GM18520 (cell line): ENCODE results near the gene OR2AG2.

Experiments
- ATAC-seq: cut with Tn5 transposase; IDR thresholded peaks from one replicate; pipeline ENCODE4 v1.9.1; 2021; ENCODE audit not compliant: unreplicated experiment

OR2AG2 gene

DNA sequence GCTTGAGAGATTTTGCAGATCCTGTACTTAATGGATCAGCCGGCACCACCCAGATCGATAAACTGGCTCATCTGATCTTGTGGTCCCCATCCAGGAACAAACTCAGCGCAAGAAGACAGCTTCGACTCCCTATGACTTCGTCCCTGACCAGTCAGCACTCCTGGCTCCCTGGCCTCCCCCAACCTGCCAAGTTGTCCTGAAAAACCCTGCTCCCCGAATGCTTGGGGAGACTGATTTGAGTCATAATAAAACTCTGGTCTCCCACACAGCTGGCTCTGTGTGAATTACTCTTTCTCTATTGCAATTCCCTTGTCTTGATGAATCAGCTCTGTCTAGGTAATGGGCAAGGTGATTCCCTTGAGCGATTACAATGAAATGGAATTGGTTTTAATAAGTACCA lies 29.5 kb downstream of the OR2AG2 start:
- ATAC-seq = no peak

DNA sequence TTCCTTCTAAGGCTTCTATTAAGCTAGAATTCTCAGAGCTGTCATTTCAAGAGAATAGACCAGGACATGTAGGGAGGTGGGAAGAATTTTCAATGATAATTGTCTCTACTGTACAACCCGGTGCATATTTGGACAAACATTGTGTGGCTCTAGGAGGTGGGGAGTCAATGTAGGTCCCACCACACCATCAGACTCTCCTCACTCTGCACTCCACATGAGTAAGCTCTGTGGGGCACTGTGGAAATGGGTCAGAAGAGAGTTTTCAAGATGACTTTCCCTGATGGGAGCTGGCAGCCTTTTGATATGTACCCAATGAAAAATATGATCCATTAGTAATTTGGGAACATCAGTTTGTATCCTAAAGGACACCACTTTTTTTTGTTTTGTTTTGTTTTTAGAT lies 33.2 kb downstream of the OR2AG2 start:
- no peak for ATAC-seq

DNA sequence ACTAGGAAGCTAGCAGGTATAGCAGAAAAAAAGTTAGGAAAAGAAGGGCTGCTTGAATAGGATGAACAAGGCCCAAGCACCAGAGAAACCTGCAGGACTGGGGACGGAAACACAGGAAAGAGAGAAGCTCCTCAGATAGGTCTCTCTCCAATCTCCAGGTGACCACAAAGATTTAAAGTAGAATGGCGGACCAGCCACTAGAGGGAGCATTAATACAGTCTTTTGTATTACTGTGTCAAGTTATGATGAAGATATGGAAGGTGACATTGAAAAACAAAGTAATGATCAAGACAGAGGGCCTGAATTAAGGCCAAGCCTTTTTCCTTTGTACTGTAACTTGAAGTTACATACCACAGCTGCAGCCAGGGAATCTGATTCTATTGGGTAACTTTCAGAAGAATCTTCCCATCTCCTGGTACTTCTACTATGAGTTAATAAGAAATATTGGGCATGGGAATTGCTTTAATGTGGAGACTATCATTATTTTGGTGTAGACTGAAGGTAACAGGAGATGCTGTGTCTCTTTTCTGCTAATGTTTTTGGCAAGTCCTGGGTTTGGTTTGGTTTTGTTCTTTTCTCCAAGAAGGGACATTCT lies 33.8 kb downstream of the OR2AG2 start:
- ATAC-seq = peak; percentile 54

DNA sequence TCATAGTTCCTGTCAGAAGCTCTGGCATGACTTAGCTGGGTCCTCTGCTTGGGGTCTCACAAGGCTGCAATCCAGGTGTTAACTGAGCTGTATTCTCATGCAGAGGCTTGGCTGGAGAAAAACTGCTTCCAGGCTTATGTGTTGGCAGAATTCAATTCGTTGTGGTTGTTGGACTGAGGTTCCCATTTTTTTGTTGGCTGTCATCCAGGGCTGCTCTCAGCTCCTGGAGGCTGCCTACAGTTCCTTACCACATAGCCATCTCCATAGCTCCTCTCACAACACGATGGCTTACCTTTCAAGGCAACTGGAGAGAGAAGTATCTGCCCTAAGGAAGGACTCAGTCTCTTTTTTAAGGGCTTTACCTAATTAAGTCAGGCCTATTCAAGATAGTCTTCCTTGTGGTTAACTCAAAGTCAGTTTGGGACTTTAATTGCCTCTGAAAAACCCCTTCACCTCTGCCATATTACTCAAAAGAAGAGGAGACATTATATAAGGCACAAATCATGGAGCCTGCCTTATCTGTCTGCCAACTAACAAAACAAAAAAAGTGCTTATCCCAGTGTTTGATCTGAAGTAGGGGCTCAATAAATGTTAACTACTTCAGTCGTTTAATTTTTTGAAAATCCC lies 35.2 kb downstream of the OR2AG2 start:
- ATAC-seq = no peak

DNA sequence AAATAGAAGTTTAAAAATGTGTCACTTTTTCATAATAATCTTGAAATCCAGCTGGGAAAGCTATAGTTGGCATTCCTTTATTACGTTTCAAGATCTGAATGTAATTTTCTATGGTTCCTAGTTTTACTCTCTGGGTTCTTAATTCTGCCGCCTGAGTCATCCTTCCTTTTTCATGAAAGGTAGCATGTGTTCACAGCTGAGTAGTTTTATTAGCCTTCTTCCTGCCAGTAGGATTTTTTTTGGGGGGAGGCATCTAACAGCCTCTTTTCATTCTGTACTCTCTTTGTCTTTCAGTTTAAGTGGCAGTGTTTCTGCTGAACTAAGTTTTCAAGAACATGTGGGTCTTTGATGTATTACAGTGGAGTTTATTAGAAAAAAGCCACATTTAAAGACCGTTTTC lies 36.5 kb downstream of the OR2AG2 start:
- no peak for ATAC-seq

DNA sequence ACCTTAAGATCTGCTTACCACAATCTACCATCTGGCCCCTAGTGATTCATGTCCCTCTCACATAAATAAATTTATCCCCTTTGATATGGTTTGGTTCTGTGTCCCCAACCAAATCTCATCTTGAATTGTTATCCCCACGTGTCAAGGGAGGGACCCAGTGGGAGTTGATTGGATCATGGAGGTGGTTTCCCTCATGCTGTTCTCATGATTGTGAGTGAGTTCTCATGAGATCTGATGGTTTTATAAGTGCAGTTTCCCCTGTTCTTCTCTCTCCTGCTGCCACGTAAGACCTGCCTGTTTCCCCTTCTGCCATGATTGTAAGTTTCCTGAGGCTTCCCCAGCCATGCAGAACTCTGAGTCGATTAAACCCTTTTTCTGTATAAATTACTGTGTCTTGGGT lies 37.2 kb downstream of the OR2AG2 start:
- ATAC-seq = no peak

DNA sequence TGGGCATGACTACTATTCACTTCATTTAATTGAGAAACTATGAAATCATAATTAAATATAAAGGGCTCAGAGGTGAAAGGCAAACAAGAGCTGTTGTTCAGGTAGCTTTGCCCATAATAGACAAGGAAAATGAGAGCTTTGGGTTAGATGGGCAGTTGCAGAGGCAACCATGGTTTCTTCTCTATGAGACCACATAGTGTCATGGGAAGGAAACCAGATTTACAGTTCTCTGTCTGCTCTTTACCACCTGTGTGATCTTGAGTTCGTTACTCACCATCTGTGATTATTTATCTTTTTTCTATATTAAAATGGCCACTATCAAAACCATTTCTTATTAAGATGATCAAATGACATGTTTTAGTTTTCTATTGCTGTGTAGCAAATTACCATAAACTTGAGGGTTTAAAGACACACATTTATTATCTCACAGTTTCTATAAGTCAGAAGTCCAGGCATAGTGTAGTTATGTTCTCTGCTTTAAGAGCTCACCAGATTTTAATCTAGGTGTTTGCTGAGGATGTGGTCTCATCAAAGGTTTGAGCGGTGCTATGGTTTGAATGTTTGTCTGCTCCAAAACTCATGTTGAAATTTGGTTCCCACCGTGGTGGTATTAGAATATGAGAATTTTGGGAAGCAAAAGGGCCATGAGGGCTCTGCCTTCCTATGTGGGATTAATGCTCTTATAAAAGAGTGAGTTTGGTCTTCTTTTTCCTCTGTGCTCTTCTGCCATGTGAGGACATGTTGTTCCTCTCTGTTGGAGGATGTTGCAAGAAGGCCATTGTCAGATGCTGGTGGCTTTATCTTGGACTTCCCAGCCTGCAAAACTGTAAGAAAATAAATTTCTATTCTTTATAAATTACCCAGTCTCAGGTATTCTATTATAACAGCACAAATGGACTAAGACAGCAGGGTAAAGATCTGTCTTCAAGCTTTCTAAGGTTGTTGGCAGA lies 38.2 kb downstream of the OR2AG2 start:
- no peak for ATAC-seq

DNA sequence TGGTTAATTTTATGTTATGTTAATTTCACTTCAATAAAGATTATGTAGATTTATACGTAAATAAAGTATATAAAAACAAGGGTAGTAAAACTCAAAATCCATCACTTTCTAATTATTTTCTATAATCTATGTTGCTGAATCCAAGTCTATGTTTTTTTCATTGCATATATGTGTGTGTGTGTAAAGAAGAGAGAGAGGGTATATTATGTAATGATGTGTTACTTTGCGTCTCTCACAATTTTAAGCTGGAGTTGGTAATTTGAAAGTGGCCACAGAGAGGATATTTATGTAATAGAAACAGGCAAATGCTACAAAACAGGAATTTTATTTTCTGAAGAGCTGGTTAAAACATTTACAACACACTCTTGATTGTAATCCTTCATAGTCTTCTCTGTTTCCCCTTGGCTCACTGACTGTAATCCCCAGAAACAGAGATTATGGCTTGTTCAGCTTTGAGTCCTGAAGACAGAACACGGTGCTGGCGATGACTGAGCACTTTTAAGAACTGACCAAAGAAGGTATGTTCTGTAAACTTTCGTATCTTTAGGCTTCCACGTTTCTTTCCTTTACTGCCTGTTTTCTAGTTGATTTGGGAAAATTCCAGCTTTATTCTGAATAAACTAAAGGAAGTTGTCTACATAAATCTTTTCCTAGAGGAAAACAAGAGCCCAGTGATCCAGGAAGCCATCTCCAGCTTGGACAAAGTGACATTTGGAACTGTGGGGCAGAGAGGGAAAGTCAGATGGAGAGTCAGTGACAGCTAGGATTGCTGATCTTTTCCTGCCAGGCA lies 43.6 kb downstream of the OR2AG2 start:
- ATAC-seq = no peak

DNA sequence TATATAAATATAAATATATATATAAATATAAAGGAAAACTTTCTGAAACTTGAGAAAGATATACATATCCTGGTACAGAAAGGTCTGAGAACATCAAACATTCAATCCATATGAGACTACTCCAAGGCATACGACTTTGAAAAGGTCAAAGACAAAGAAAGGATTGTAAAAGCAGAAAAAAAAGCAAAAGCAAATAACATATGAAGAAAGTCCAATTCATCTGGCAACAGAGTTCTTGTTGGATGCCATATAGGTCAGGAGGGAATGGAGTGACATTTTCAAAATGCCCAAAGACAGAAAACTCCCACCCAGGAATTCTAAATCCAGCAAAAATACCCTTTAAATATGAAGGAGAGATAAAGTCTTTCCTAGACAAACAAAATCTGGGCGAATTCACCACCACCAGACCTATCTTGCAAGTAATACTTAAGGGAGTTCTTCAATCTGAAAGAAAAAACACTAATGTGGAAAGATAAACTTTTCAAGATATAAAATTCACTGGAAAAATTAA lies 46.3 kb downstream of the OR2AG2 start:
- ATAC-seq = no peak

DNA sequence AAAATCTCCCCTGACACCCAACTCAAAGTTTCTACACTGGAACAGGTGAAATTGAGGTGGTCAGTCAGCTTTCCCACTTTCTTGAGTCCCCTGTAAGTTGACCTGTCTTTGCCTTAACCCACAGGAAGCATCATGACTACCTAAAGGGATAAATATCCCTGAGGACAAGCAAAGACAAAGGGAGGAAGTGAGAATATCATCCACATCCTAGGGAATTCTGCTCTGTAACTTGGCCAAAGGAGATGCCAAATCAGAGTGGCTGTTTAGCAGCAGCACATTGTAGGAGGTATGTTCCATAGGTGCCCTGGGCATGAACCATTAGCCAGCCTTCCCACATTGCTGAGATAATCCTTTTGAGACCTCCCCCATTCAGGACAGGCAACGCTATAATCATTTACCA lies 47.8 kb downstream of the OR2AG2 start:
- ATAC-seq = no peak

DNA sequence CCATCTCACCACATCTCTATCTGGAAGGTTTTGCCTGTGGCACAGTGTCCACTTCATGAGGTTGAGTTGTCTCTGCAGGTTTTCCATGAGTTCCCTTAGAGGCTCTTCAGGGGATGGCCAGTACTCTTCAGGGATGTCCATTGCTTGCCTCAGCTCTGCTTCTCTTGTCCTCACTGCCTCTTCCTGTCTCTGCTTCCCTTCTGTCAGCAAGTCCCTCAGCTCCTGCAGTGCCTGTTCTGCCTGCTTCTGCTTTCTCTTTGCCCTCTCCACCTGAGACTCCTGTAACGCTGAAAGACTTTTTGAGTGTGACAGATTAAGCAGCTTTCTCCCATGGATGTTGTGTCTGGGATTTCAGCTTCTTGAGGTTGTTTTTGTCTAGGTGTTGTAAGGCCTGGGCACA lies 50.4 kb downstream of the OR2AG2 start:
- ATAC-seq = no peak

DNA sequence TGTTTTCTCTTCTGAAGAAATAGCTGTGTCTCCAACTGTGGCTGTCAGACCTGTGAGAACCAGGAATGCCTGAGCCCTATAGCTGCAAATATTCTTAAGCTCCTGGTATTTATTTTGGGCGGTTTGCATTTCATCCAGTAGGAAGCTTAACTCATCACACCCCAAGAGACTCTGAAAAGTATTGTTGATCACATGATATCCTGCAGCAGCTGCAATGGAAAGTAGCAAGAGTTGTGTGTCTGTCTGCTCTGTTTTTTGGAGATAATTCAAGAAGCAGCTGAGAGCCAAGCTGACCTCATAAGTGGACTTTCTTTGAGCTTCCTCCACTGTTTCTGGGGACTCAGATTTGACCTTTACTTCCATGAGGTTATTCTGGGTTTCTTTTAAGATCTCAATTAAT lies 52.2 kb downstream of the OR2AG2 start:
- no peak for ATAC-seq

DNA sequence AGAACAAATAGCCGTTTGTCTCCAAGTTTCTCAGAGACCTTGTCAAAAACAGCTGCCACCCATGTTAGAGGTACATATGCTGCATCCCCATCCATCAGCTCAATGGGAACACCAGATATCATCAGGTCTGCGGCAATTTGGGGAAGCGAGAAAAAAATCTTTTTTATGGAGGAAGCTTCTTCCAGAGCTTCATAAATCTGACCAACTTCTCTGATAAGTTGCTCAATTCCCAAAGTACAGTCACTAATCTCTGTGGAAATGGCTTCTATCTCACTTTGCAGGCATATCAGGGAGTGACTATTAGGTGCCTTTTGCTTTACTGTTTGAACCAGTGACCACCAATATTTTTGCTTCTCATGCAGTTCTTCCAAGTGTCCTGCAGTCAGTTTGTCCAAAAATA lies 54.4 kb downstream of the OR2AG2 start:
- no peak for ATAC-seq
